Left renal cortex interstitium (tissue), 4 donors: ENCODE measurements around the gene ZNF653. TPM values are rescaled to one million over a fixed set of nuclear protein-coding genes. Genes with fewer than 3 reads are reported as not detected.

Source experiments
- DNase-seq, 4 donors: peaks; one replicate each; pipeline ENCODE4 v3.0.0-alpha.2; 2013; ENCODE audit warnings: low read depth in 4 of 4, low spot score in 2 of 4, missing footprints in 1 of 4
- polyA plus RNA-seq, 4 donors: library from polyadenylated mRNA; unstranded; fragments of 120-200 nt; gene quantifications; one replicate each; pipeline ENCODE4 v1.2.1, GENCODE V29; 2013; ENCODE audit not compliant: insufficient read length in 4 of 4

Gene ZNF653
- 10 to 100 TPM in 3 of 4 donors, 1 to 10 TPM in 1; 7.6 to 12.8 (median 11.4) TPM for polyA plus RNA-seq

- peak; percentile 92 to 94 (median 93) for DNase-seq
Observed at GRCh38 chr19:11505504-11506100, at the start of gene ZNF653. TSS of gene ZNF653 (minus strand) at chr19:11505839. CDS start at chr19:11505786, 53 bp downstream.

- no peak for DNase-seq
Observed at GRCh38 chr19:11555246-11555645, 49.6 kb upstream of the ZNF653 start.

GRCh38 chr19:11554160-11554559 lies 48.5 kb upstream of the ZNF653 start:
- DNase-seq, result no peak

GRCh38 chr19:11552666-11553372 lies 47.2 kb upstream of the ZNF653 start:
- no peak for DNase-seq

- no peak for DNase-seq
Observed at GRCh38 chr19:11551603-11552235, 46.1 kb upstream of the ZNF653 start.

- DNase-seq, result no peak
Observed at GRCh38 chr19:11550265-11550664, 44.6 kb upstream of the ZNF653 start.

- DNase-seq, result no peak
Observed at GRCh38 chr19:11549386-11549953, 43.8 kb upstream of the ZNF653 start.

- no peak for DNase-seq
Observed at GRCh38 chr19:11547929-11548700, 42.5 kb upstream of the ZNF653 start.

GRCh38 chr19:11541238-11541637 lies 35.6 kb upstream of the ZNF653 start:
- no peak for DNase-seq

GRCh38 chr19:11540645-11541044 lies 35.0 kb upstream of the ZNF653 start:
- no peak for DNase-seq

- DNase-seq, result no peak
Observed at GRCh38 chr19:11539495-11540365, 34.1 kb upstream of the ZNF653 start.

GRCh38 chr19:11538232-11539036 lies 32.8 kb upstream of the ZNF653 start, which contains the start of gene CNN1:
TSS of gene CNN1 (plus strand) at chr19:11538851. CDS start at chr19:11538928, 77 bp downstream.
- DNase-seq, result no peak

- DNase-seq, result peak; percentile 31 to 72 (median 58)
Observed at GRCh38 chr19:11535792-11536595, 30.4 kb upstream of the ZNF653 start.

GRCh38 chr19:11534948-11535347 lies 29.3 kb upstream of the ZNF653 start:
- DNase-seq, result no peak

GRCh38 chr19:11534538-11534937 lies 28.9 kb upstream of the ZNF653 start:
- DNase-seq, result no peak

GRCh38 chr19:11530432-11530831 lies 24.8 kb upstream of the ZNF653 start:
- no peak for DNase-seq

- DNase-seq, result peak; percentile 88 to 96 (median 92)
Observed at GRCh38 chr19:11528551-11529341, 23.1 kb upstream of the ZNF653 start, which contains the start of gene ECSIT. TSS of gene ECSIT (minus strand) at chr19:11529134. CDS start at chr19:11519170, 9,964 bp downstream.
